Fibroblast of skin of right quadriceps (primary cell): ENCODE results near the gene KLHL2.
"Not testable (repeated sequence)": the region's sequence is repeated elsewhere in the genome, so short reads cannot be mapped to it uniquely, and the experiment has no call there.

ENCODE experiments used
- DNase-seq: peaks from one replicate; pipeline ENCODE4 v3.0.0-alpha.2; 2013

KLHL2 gene

GRCh38 chr4:165236852-165237251 is 29.5 kb downstream of the KLHL2 start:
- DNase-seq = not testable (repeated sequence)

- DNase-seq = not testable (repeated sequence)
Measured at GRCh38 chr4:165238041-165238640, 30.8 kb downstream of the KLHL2 start.

- DNase-seq = not testable (repeated sequence)
Measured at GRCh38 chr4:165240761-165241160, 33.4 kb downstream of the KLHL2 start.

- not testable (repeated sequence) for DNase-seq
Measured at GRCh38 chr4:165244148-165244547, 36.8 kb downstream of the KLHL2 start.

- DNase-seq = not testable (repeated sequence)
Measured at GRCh38 chr4:165244587-165245186, 37.3 kb downstream of the KLHL2 start.

GRCh38 chr4:165248102-165248501 is 40.7 kb downstream of the KLHL2 start:
- DNase-seq = no peak

- not testable (repeated sequence) for DNase-seq
Measured at GRCh38 chr4:165248904-165249303, 41.5 kb downstream of the KLHL2 start.

- DNase-seq = not testable (repeated sequence)
Measured at GRCh38 chr4:165254771-165255170, 47.4 kb downstream of the KLHL2 start.

- peak; percentile 47 for DNase-seq
Measured at GRCh38 chr4:165255439-165255838, 48.1 kb downstream of the KLHL2 start.

GRCh38 chr4:165256074-165256659 is 48.8 kb downstream of the KLHL2 start:
- not testable (repeated sequence) for DNase-seq

GRCh38 chr4:165259776-165260175 is 52.4 kb downstream of the KLHL2 start:
- DNase-seq = not testable (repeated sequence)

GRCh38 chr4:165262306-165262705 is 54.9 kb downstream of the KLHL2 start:
- not testable (repeated sequence) for DNase-seq

GRCh38 chr4:165263466-165263865 is 56.1 kb downstream of the KLHL2 start:
- DNase-seq = not testable (repeated sequence)

- DNase-seq = not testable (repeated sequence)
Measured at GRCh38 chr4:165269931-165270330, 62.6 kb downstream of the KLHL2 start.

GRCh38 chr4:165273443-165273842 is 66.1 kb downstream of the KLHL2 start:
- DNase-seq = not testable (repeated sequence)

- DNase-seq = not testable (repeated sequence)
Measured at GRCh38 chr4:165275357-165275756, 68.0 kb downstream of the KLHL2 start.

- DNase-seq = not testable (repeated sequence)
Measured at GRCh38 chr4:165279531-165279930, 72.2 kb downstream of the KLHL2 start.

- not testable (repeated sequence) for DNase-seq
Measured at GRCh38 chr4:165284697-165285096, 77.3 kb downstream of the KLHL2 start.

GRCh38 chr4:165286619-165287340 is 79.4 kb downstream of the KLHL2 start:
- DNase-seq = not testable (repeated sequence)

- DNase-seq = no peak
Measured at GRCh38 chr4:165288226-165288625, 80.9 kb downstream of the KLHL2 start.

GRCh38 chr4:165288639-165289422 is 81.5 kb downstream of the KLHL2 start:
- DNase-seq = peak; percentile 78

- DNase-seq = no peak
Measured at GRCh38 chr4:165289423-165289785, 82.0 kb downstream of the KLHL2 start.

GRCh38 chr4:165293061-165293460 is 85.7 kb downstream of the KLHL2 start:
- DNase-seq = no peak
